Neural cell (in vitro differentiated cells): ENCODE measurements around the gene MIB1. TPM values are rescaled to one million over a fixed set of nuclear protein-coding genes. Genes with fewer than 3 reads are reported as not detected.

Source experiments
- H2AFZ ChIP-seq: fragments of 200-600, 300-800 bp; sonication (generic), shearing (Covaris generic); 2 replicates; pipeline ENCODE4 v1.6.0; 2014; ENCODE audit warnings: low read depth, mild to moderate bottlenecking, antibody characterized with exemption, low read length, moderate library complexity
- H3F3A ChIP-seq: fragments of 200-600 bp; shearing (Covaris generic); 2 replicates; pipeline ENCODE4 v1.6.1; 2016; ENCODE audit warnings: mild to moderate bottlenecking, moderate library complexity, mixed read lengths, antibody characterized with exemption, low read length; ENCODE audit not compliant: insufficient read depth, poor library complexity, severe bottlenecking
- H3K27ac ChIP-seq: fragments of 200-600, 300-800 bp; sonication (generic), shearing (Covaris generic); 2 replicates; pipeline ENCODE4 v1.5.1; 2014; ENCODE audit warnings: mild to moderate bottlenecking, low read length, moderate library complexity
- H3K27me3 ChIP-seq: fragments of 300-800, 200-600 bp; sonication (generic), shearing (Covaris generic); 2 replicates; pipeline ENCODE4 v1.6.0; 2014; ENCODE audit warnings: mild to moderate bottlenecking, low read depth, low read length, moderate library complexity; ENCODE audit not compliant: insufficient read depth
- H3K36me3 ChIP-seq: fragments of 300-800, 200-600 bp; sonication (generic), shearing (Covaris generic); 2 replicates; pipeline ENCODE4 v1.5.1; 2014; ENCODE audit warnings: mild to moderate bottlenecking, antibody characterized with exemption, low read length, moderate library complexity; ENCODE audit not compliant: insufficient read depth
- H3K4me2 ChIP-seq: fragments of 300-800, 200-600 bp; sonication (generic), shearing (Covaris generic); 2 replicates; pipeline ENCODE4 v1.6.0; 2014; ENCODE audit warnings: mild to moderate bottlenecking, low read length
- H3K4me3 ChIP-seq: fragments of 300-800, 200-600 bp; sonication (generic), shearing (Covaris generic); 2 replicates; pipeline ENCODE4 v1.5.1; 2014; ENCODE audit warnings: mild to moderate bottlenecking, low read length, moderate library complexity
- H3K79me2 ChIP-seq: fragments of 200-600 bp; shearing (Covaris generic); replicated peaks from 2 replicates; pipeline ENCODE4 v1.6.0; 2014; ENCODE audit warnings: mild to moderate bottlenecking, low read length, moderate library complexity; ENCODE audit not compliant: insufficient read depth
- H3K9ac ChIP-seq: fragments of 300-800, 200-600 bp; sonication (generic), shearing (Covaris generic); 2 replicates; pipeline ENCODE4 v1.6.1; 2016; ENCODE audit warnings: mild to moderate bottlenecking, low read length, mixed read lengths
- H3K9me2 ChIP-seq: fragments of 200-600 bp; shearing (Covaris generic); 2 replicates; pipeline ENCODE4 v1.6.1; 2016; ENCODE audit warnings: mild to moderate bottlenecking, low read length, mixed read lengths; ENCODE audit not compliant: insufficient read depth
- H3K9me3 ChIP-seq: fragments of 200-600, 300-800 bp; sonication (generic), shearing (Covaris generic); 2 replicates; pipeline ENCODE4 v1.6.1; 2016; ENCODE audit warnings: mild to moderate bottlenecking, mixed run types, low read length, moderate library complexity, mixed read lengths
- H4K20me1 ChIP-seq: fragments of 200-600 bp; shearing (Covaris generic); 2 replicates; pipeline ENCODE4 v1.6.1; 2016; ENCODE audit warnings: mild to moderate bottlenecking, mixed run types; ENCODE audit not compliant: insufficient read depth
- CTCF ChIP-seq: fragments of 450-650 bp; IDR thresholded peaks from 2 replicates; pipeline ENCODE4 v1.5.1; 2014; ENCODE audit warnings: antibody characterized with exemption, mild to moderate bottlenecking, moderate library complexity; ENCODE audit not compliant: poor library complexity, severe bottlenecking
- EP300 ChIP-seq: fragments of 450-650 bp; conservative IDR thresholded peaks from 2 replicates; pipeline ENCODE4 v1.6.1; 2014; ENCODE audit warnings: antibody characterized with exemption, mild to moderate bottlenecking, moderate library complexity; ENCODE audit not compliant: poor library complexity, severe bottlenecking
- EZH2 ChIP-seq: fragments of 200-600, 300-800 bp; shearing (Covaris generic), sonication (generic); IDR thresholded peaks from 2 replicates; pipeline ENCODE4 v1.6.1; 2014; ENCODE audit warnings: antibody characterized with exemption, low read length, borderline replicate concordance, mild to moderate bottlenecking; ENCODE audit not compliant: insufficient read depth, poor library complexity, severe bottlenecking
- MXI1 ChIP-seq: fragments of 450-650 bp; conservative IDR thresholded peaks from 2 replicates; pipeline ENCODE4 v1.6.1; 2014; ENCODE audit warnings: antibody characterized with exemption, mild to moderate bottlenecking; ENCODE audit not compliant: poor library complexity, severe bottlenecking
- POLR2AphosphoS5 ChIP-seq: IDR thresholded peaks from 2 replicates; pipeline ENCODE4 v1.6.1; 2012
- RAD21 ChIP-seq: fragments of 450-650 bp; conservative IDR thresholded peaks from 2 replicates; pipeline ENCODE4 v1.6.1; 2014; ENCODE audit warnings: antibody characterized with exemption, mild to moderate bottlenecking, moderate library complexity
- REST ChIP-seq: IDR thresholded peaks from 2 replicates; pipeline ENCODE4 v1.6.1; 2012; ENCODE audit warnings: borderline replicate concordance
- SMC3 ChIP-seq: fragments of 450-650 bp; conservative IDR thresholded peaks from 2 replicates; pipeline ENCODE4 v1.6.1; 2014; ENCODE audit warnings: antibody characterized with exemption, mild to moderate bottlenecking, moderate library complexity; ENCODE audit not compliant: poor library complexity
- TAF1 ChIP-seq: IDR thresholded peaks from 2 replicates; pipeline ENCODE4 v1.6.1; 2012; ENCODE audit warnings: low read depth
- polyA minus RNA-seq: library from RNA; depleted of rRNA, polyadenylated mRNA; stranded (reverse); fragments of >200 nt; gene quantifications from 2 replicates; pipeline ENCODE4 v1.2.3, GENCODE V29; 2014
- polyA plus RNA-seq: library from polyadenylated mRNA; depleted of rRNA; stranded (reverse); fragments of >200 nt; gene quantifications from 2 replicates; pipeline ENCODE4 v1.2.3, GENCODE V29; 2014

The MIB1 gene
- polyA plus RNA-seq (61.9 and 68.3 TPM in 2 replicates), polyA minus RNA-seq (203 and 224 TPM in 2 replicates)

GRCh38 chr18:21740538-21741311, at the start of gene MIB1:
Gene MIB1 (plus strand): TSS chr18:21740792. CDS start chr18:21741584, 792 bp downstream.
- H3K4me3 ChIP-seq: peak within 1 kb of the TSS; percentile 99
- peaks cover 41% of the 10 kb centered on the region for H3K79me2 ChIP-seq
- no peaks in the 10 kb centered on the region for H4K20me1 ChIP-seq
- peak within 1 kb of the TSS; percentile 95 for H3K9ac ChIP-seq
- peak within 1 kb of the TSS; percentile 61 for H2AFZ ChIP-seq
- H3K36me3 ChIP-seq: no peaks in the 10 kb centered on the region
- H3K4me2 ChIP-seq: peak within 1 kb of the TSS; percentile 34
- H3F3A ChIP-seq: no peaks in the 10 kb centered on the region
- no peaks in the 10 kb centered on the region for H3K9me3 ChIP-seq
- no peaks in the 10 kb centered on the region for H3K9me2 ChIP-seq
- H3K27ac ChIP-seq: peak within 1 kb of the TSS; percentile 94
- TF ChIP-seq REST (peak; percentile 98), TAF1 (peak; percentile 99), RAD21 (no peak), EP300 (peak; percentile 55), MXI1 (peak; percentile 42), POLR2AphosphoS5 (peak; percentile 98), EZH2 (no peak)
- H3K27me3 ChIP-seq: no peaks in the 10 kb centered on the region

- Histone ChIP-seq H3K9me3 (no peaks in the 10 kb centered on the region), H3K4me2 (no peak overlapping the region), H3K79me2 (no peaks in the 10 kb centered on the region), H3K36me3 (no peaks in the 10 kb centered on the region), H3K27me3 (no peaks in the 10 kb centered on the region), H3K4me3 (no peak overlapping the region), H3K27ac (no peak overlapping the region), H4K20me1 (no peaks in the 10 kb centered on the region), H3K9me2 (no peaks in the 10 kb centered on the region), H3K9ac (no peak overlapping the region), H2AFZ (no peak overlapping the region), H3F3A (no peaks in the 10 kb centered on the region)
- TF ChIP-seq SMC3 (no peak), RAD21 (no peak), TAF1 (no peak), EP300 (no peak), MXI1 (no peak), EZH2 (no peak)
Observed at GRCh38 chr18:21693322-21693721, 47.3 kb upstream of the MIB1 start.

GRCh38 chr18:21700528-21701075, 40.0 kb upstream of the MIB1 start:
- Histone ChIP-seq H3K27me3 (no peaks in the 10 kb centered on the region), H3K79me2 (no peaks in the 10 kb centered on the region), H3K27ac (no peak overlapping the region), H3F3A (no peaks in the 10 kb centered on the region), H3K9ac (no peak overlapping the region), H3K4me2 (no peak overlapping the region), H4K20me1 (no peaks in the 10 kb centered on the region), H3K9me2 (no peaks in the 10 kb centered on the region), H3K9me3 (no peaks in the 10 kb centered on the region), H3K4me3 (no peak overlapping the region), H3K36me3 (no peaks in the 10 kb centered on the region), H2AFZ (no peak overlapping the region)
- TF ChIP-seq POLR2AphosphoS5 (no peak), EZH2 (no peak), REST (no peak), CTCF (no peak), EP300 (no peak), TAF1 (no peak), MXI1 (no peak), SMC3 (no peak), RAD21 (no peak)
